NCI-H128 (cell line): Measurements from ENCODE around the gene TMEM35A.
"Not testable (repeated sequence)": the region's sequence is repeated elsewhere in the genome, so short reads cannot be mapped to it uniquely, and the experiment has no call there.

Source experiments
- DNase-seq: peaks from one replicate; lab custom pipeline; 2025; ENCODE audit not compliant: unreplicated experiment; lab: John Stamatoyannopoulos, UW

Gene TMEM35A, protein sequence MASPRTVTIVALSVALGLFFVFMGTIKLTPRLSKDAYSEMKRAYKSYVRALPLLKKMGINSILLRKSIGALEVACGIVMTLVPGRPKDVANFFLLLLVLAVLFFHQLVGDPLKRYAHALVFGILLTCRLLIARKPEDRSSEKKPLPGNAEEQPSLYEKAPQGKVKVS

DNA sequence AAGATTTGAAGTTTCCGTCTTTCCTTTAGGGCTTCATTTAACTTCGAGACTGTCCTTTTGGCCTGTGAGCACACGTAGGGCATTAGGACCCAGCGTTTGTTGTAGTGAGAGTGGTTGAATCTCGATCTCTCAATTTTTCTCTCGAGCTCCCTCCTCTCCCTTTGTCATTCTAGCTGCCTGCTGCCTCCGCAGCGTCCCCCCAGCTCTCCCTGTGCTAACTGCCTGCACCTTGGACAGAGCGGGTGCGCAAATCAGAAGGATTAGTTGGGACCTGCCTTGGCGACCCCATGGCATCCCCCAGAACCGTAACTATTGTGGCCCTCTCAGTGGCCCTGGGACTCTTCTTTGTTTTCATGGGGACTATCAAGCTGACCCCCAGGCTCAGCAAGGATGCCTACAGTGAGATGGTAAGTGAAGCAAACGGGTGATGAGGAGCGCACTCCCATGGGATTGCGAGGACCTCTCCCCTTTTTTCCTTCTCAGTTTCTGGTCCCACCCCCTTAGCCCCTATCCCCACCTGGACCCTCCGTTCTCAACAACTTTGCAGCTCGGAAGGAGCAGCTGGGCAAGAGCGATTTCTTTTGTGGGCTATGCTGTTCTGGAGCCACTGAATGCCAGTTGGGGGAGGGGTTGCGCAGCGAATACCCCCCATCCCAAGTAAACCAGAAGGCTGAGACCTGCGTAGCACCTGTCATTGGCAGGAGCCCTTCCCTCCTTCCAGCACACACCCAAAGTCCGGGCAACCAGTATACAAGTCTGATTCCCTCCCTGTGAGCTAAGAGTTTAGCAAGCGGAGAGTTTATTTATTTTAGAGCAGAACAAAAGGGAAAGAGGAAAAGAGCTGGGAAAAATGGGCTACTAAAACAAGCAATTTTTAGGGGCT lies at the start of gene TMEM35A:
TSS of gene TMEM35A (plus strand) at position 164 of the 883 bp plus-strand sequence. CDS start at position 288, 124 bp downstream.
- DNase-seq: peak; percentile 37

DNA sequence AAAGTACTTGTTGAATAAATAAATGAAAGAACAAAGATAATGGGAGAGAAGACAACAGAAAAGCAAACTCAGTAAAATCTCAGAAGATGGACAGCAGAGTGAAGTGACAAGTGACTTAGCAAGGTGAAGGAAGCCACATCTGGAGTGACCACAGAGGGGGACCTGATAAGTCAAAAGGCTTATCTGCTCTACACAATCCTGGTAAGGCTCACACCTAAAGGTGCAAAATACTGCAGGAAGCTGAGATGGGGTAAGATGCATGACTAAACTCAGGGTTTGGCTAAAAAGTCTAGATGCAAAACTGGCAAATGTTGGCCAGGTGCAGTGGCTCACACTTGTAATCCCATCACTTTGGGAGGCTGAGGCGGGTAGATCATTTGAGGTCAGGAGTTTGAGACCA lies 49.0 kb upstream of the TMEM35A start:
- no peak for DNase-seq

DNA sequence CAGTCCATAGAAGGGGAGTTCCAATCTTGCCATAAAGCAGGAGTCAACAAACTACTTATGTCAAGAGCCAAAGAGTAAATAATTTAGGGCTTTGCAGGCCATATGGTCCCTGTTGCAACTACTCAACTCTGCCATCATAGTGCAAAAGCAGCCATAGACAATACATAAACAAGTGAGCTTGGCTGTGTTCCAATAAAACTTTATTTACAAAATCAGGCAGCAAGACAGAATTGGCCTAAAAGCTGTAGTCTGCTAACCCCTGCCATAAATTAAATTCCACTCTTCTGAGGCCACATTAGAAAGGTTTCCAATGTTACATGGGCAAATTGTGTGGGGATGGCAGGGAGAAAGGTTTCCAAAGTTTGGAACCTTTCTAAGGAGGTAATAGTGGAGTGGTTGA lies 41.4 kb upstream of the TMEM35A start:
- DNase-seq: no peak

DNA sequence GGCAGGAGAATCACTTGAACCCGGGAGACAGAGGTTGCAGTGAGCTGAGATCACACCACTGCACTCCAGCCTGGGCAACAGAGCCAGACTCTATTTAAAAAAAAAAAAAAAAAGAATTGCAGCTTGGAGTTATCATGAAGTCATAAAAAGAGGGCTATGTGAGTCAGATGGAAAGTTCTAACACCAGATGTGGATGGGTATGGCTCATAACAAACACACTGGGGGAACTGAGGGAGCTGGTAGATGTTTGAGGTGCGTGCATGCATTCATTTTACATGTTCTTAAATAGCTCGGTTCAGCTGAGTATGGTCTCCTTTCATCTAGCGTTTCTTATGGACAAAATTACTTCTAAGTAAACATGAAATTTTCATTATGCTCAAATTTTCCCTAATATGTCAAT lies 38.5 kb upstream of the TMEM35A start:
- DNase-seq: no peak

DNA sequence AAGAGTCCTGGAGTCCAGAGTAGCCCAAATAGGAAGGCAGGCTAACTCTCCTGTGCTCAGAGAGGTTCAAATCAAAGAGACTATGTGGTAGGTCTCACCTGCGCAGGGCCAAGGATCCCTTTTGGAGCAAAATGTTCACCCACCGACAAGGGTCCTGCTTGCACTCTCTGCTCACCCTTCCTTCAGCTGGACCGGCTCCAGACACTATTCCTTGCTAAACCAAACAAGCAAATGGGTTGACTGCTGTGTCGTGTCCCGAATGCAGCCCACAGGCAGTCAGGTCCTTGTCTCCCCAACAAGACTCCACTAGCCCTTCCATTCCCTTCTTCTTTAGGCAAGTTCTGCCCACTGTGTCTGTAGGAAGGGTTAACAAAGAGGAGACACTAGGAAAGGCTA lies 27.5 kb upstream of the TMEM35A start:
- DNase-seq: no peak

DNA sequence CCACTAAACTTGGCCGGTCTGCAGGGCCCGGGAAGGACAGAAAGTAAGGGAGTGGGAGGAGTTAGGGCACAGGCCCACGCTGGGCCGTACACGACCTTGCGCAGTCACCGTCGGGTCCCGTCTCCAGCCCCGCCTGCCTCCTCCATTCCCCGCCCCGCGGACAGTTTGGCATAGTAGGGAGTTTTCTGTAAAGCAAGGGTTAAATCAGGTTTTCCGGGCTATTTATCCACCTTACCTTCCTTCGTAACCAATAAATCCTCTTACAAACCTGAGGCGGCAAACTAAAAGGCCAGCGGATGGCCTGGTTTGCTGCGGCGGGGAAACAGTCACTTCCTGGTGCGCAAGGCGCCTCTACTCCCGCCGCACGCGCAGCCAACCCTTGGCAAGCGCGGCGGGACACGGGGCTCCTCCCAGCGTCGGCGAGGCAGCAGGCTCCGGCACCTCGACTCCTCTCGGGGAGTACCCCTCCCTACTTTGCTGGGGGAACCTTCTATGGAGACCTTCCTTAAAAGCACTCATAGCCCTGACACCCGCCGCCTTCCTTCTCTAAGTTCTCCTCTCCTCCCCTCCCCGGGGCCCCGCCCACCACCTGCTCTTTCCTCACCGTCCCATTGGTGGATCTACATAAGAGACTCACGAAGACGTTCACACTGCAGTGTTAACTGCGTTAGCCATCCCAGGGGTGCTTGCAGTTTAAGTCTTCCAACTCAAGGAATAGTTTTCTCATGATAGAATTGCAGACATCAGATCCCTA lies 27.0 kb upstream of the TMEM35A start, which contains the start of gene TRMT2B:
TSS of gene TRMT2B (minus strand) at position 563 of the 754 bp plus-strand sequence. CDS start 9,822 bp downstream, outside the sequence.
- DNase-seq: peak; percentile 26

DNA sequence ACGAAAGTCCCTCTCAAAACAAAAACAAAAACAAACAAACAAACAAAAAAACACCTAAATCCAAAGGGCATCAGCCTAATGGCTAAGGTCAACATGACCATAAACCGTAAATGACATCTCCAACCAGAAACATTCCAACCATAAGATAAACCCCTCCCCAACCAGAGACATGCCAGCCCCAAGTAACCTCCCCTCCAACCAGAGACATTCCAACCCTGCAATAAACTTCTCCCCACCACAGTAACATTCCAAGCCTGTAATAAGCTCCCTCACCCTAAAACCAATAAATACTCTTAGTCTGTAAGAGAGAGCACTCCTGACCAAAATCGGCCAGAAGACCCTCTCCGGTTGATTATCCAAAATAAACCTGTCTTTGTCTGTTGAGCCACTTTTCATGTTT lies 22.1 kb upstream of the TMEM35A start:
- not testable (repeated sequence) for DNase-seq

DNA sequence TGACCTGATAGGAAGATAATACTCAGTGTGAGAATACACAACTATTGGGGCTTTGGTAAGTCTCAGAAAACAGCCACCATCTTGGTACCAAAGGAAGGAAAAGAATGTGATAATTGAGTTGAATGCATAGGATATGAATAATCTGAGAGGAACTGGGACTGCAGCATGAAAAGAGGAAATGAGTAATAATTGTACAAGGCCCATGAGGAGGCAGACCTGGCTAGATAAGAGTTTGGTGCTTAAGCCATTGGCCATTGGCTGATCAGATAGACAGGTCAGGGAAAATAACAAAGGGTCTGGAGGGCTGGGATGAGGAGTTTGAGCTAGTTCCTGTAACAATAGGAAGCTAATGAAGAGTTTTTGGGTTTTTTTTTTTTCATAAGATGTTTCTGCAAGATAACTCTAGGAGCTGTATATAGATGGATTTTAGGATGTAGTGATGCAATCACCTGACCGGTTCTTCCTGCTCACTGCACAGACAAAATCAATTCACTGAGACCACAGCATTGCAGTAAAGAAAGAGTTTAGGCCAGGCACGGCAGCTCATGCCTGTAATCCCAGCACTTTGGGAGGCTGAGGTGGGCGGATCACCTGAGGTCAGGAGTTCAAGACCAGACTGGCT lies 21.5 kb upstream of the TMEM35A start:
- DNase-seq: no peak

DNA sequence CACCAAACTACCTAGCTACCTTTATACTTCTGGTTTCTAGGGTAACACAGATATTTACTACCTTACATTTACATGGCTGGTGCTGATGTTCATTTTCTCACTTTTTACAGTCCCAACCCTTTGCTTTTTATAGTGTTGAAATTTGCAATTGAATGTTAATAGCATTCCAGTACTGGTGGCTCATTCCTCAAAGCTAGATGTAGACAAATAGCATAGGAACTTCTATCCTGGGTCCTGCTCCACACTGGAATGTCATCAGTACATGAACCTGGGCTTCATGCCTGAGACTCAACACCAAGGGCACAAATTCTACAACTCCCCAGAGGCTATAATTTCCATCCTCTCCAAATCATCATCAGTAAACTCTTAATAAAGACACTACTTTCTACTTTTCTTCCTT lies 16.5 kb upstream of the TMEM35A start:
- DNase-seq: no peak

DNA sequence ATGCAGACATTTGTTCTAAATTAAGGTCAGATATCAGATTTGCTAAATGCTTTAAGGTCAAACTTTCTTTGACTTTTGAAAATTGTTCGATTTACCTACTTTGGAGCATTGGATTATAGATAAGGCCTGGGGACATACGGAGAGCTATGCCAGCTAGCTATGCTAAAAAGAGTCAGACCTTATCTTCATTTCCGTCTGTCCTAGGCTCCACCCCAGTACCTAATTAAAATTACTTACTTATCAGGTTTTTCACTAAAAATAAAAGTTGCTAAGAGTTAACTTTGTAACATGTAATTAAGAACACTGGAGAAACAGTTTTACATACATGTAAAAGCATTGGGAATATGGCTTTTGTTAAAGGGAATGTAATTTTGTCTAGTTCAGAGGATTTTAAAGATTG lies 7.1 kb upstream of the TMEM35A start:
- no peak for DNase-seq

DNA sequence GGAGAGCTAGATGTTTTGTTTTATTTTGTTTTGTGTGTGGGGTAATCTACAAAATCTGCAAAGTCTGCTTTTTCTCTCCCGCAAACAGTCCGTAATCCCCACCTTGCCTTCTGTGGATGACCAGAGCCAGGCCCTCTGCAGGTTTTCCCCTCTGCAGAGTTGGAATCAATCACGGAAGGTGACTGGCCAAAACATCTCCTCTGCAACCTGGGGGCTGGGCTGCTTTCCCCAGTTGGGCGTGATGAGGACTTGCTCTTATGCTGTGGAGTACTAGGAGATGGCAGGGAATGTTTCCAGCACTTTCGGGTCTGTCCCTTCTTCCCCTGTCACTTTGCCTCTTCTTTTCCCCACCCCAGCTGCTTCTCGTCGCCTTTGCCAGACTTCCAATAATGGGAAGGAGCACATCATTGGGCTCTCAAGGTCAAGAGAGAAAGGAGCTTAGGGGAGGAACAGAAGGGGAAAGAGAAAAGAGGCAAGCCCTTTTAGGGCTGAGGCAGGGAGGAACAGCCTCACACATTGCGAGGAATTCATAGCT lies 1.1 kb downstream of the TMEM35A start:
- no peak for DNase-seq

DNA sequence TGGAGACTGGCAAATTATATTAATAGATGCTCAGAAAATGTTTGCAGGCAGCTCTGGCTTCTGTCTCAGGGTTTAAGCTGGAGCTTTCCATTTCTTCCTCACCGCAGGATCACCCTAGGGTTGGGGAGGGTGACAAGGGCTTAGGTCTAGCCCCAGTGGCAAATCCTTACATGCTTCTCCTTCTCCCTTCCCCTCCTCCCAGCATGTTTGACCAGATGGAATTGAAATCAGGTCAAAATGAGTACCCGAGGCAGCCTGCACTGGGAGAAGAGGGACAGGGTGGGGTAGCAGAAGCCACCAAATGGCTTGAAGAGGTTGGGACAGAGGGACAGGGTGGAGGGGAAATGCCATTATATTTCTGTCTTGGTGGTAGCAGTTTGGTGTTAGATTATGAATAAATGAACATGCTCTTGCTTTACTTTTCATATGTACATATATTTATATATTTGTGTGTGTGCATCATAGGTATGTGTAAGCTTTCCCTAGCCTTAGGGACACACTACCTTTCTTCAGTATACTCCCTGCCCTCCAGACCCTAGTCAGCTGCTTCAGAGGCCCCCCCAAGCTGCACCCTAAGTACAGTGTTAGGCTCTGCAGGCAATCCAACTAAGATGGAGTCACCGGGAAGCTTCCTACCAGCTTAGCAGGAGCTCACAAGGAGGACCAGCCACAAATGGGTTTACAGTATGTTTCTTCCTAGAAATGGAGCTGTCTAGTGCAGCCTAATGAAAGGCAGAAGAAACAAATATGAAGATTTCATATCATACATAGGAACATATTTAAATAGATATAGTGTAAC lies 1.8 kb downstream of the TMEM35A start:
- no peak for DNase-seq

DNA sequence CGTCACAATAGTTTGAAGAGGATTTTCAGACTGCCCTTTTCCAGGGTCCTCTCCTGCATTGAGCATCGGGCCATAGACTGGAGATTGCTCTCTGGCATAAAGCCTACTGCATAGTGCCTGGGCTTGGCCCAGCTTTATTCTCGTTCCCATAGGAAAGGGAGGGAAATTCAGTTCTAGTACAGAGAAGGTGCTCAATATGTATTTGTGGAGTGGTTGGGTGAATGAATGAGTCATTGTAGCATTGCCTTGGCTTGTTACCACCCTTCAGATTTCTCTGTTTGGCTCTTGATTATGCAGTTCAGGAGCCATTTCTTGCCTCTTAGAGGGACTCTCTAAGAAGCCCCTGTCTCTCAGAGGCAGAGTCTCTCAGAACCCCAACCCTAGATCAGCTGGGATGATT lies 2.6 kb downstream of the TMEM35A start:
- no peak for DNase-seq

DNA sequence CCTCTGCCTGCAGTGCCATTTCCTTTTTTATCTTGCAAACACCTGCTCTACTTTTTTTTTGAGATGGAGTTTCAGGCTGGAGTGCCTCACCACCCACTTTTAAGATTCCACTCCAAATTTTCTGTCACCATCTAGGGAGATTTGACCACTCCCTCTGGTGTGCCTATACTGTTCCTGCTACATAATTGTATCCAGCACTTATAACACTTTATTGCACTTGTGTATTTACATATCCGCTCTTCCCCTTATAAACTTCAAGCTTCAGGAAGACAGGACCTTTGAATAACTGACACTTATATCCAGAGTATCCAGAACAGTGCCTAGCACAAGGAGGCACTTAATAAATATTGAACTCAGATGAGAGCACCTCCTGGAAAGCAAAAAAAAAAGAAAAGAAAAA lies 13.1 kb downstream of the TMEM35A start:
- no peak for DNase-seq

DNA sequence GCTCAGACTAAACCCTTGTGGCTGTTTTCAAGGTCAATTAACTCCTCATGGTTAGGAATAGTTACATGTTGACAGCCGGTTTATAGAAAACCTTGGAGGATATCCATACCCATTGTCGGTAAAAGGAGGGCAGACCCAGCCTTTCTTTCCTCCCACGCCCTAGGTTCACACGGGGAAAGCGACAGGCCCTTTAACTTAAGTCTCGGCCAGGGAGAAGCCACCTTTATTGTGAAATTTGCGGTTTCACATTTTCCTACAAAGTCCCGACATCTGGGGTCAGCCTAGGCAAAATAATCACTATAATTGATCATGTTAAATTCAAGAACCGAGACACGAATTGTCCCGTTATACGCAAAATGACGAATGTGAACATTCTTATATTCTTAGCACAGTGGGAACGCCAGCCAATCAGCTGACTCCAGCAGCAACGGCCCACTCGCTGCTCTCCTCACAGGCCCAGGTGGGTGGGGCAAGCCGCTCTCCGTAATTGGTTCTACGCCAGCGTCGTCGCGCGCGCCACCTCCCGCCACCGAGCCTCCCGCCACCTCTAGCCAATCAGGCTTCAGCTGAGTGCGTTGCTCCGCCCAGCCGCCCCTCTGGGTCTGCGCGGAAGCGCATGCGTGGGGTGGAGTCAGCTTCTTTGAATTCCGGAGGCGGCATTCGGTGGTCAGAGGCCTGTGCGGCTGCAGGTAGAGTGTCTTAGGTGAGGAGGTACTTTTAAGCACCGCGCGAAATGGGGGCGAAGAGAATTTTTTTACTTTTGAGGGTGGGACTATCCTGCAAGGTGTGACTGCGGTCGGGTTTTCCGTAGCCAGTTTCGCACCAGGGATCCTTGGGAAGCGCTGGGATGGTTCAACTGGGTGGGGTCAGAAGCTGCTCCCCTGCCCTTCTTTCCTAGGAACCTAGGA lies 19.1 kb downstream of the TMEM35A start, which contains the start of gene CENPI:
TSS of gene CENPI (plus strand) at position 659 of the 908 bp plus-strand sequence. CDS start 2,867 bp downstream, outside the sequence.
- peak; percentile 88 for DNase-seq

DNA sequence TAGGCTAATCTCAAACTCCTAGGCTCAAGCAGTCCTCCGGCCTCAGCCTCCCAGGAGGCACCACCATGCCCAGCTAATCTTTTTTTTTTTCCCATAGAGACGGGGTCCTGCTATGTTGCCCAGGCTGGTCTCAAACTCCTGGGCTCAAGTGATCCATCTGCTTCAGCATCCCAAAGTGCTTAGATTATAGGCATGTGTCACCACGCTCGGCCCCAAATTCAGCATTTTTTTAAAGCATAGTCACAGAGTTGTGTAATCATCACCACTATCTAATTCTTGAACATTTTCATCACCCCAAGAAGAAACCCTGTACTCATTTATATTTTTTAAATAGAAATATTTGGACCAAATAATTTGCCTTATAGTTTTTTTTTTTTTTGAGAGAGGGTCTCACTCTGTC lies 29.6 kb downstream of the TMEM35A start:
- no peak for DNase-seq

DNA sequence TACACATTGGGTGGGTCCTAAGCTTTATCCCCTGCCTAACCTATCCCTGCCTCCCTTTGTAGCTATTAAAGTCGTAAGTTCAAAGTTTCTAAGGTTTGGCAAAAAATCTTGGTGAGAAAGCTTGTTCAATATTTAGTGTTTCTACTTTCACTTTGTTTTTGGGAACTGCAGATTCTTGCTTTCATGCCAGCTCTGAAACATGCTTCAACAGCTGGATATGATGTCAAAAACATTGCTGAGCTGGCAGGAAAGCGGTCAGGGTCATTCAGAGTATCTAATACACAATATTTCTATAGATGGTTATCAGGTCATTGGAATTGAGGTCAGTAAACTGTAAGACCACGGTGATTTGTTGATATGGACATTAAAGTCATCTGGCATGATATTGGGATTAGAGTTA lies 39.0 kb downstream of the TMEM35A start:
- no peak for DNase-seq

DNA sequence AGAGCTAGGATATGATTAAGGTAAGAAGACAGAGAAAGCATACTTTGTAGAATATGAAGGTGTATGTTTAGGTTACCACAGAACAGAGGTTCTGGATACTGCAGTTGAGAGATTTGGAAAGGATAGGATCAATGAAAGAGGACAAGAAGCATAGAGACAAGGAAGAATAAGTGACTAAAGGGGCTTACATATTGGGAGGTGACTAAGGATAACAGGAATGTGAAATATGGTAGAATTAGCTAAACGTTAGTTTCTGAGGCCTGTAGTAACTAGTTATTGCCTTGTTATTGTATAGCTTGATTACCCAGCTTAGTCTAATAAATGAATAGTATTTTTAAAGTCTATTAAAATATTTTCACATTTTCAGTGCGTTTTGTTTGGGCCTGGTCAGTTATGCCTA lies 57.6 kb downstream of the TMEM35A start:
- DNase-seq: no peak
